Measurements from ENCODE around the gene BACE2. TPM values are rescaled to one million over a fixed set of nuclear protein-coding genes. Genes with fewer than 3 reads are reported as not detected.
"Not testable (repeated sequence)": the region's sequence is repeated elsewhere in the genome, so short reads cannot be mapped to it uniquely, and the experiment has no call there.

The BACE2 gene
- total RNA-seq, 1 donor from 2014 or later = 14.5 TPM

GRCh38 chr21:41170442-41170841 is 2.5 kb downstream of the BACE2 start:
- ATAC-seq (no peak), DNase-seq (ENCODE audit: missing footprints) (no peak)
- intact Hi-C loops (cut with DNase I) = no loop called here

- intact Hi-C loops (cut with DNase I) = no loop called here
- no peak for ATAC-seq
- no peak for DNase-seq (ENCODE audit: missing footprints)
Observed at GRCh38 chr21:41170859-41171609, 3.1 kb downstream of the BACE2 start.

GRCh38 chr21:41175080-41175479 is 7.1 kb downstream of the BACE2 start:
- intact Hi-C loops (cut with DNase I) = no loop called here
- no peak for ATAC-seq

GRCh38 chr21:41176846-41177245 is 8.9 kb downstream of the BACE2 start:
- DNase-seq (ENCODE audit: missing footprints) (no peak), ATAC-seq (no peak)
- intact Hi-C loops (cut with DNase I) = no loop called here

More at GRCh38 chr21:41175080-41175479, 7.1 kb downstream of the BACE2 start:
- DNase-seq (ENCODE audit: missing footprints) = no peak

- intact Hi-C loops (cut with DNase I) = no loop called here
- DNase-seq (ENCODE audit: missing footprints) (no peak), ATAC-seq (no peak)
Observed at GRCh38 chr21:41180752-41181151, 12.8 kb downstream of the BACE2 start.

- no peak for ATAC-seq
- intact Hi-C loops (cut with DNase I) = no loop called here
- no peak for DNase-seq (ENCODE audit: missing footprints)
Observed at GRCh38 chr21:41182547-41182946, 14.6 kb downstream of the BACE2 start.

GRCh38 chr21:41183575-41183974 is 15.6 kb downstream of the BACE2 start:
- ATAC-seq (peak; percentile 45), DNase-seq (ENCODE audit: missing footprints) (no peak)
- intact Hi-C loops (cut with DNase I) = no loop called here

- intact Hi-C loops (cut with DNase I) = no loop called here
- DNase-seq (ENCODE audit: missing footprints) (no peak), ATAC-seq (no peak)
Observed at GRCh38 chr21:41185802-41186201, 17.8 kb downstream of the BACE2 start.

- ATAC-seq (no peak), DNase-seq (ENCODE audit: missing footprints) (no peak)
- intact Hi-C loops (cut with DNase I) = no loop called here
Observed at GRCh38 chr21:41186755-41187536, 19.0 kb downstream of the BACE2 start.

- intact Hi-C loops (cut with DNase I) = no loop called here
- DNase-seq (ENCODE audit: missing footprints) = no peak
- ATAC-seq = no peak
Observed at GRCh38 chr21:41187537-41188025, 19.6 kb downstream of the BACE2 start.

GRCh38 chr21:41188486-41189149 is 20.7 kb downstream of the BACE2 start:
- intact Hi-C loops (cut with DNase I) = no loop called here
- DNase-seq (ENCODE audit: missing footprints) (no peak), ATAC-seq (no peak)

- intact Hi-C loops (cut with DNase I) = no loop called here
- ATAC-seq = no peak
- DNase-seq (ENCODE audit: missing footprints) = no peak
Observed at GRCh38 chr21:41189150-41189745, 21.3 kb downstream of the BACE2 start.

- DNase-seq (ENCODE audit: missing footprints); intact Hi-C loops (cut with DNase I); ATAC-seq: not testable (repeated sequence)
Observed at GRCh38 chr21:41192552-41192951, 24.6 kb downstream of the BACE2 start.

- ATAC-seq = no peak
- intact Hi-C loops (cut with DNase I) = no loop called here
- DNase-seq (ENCODE audit: missing footprints) = no peak
Observed at GRCh38 chr21:41195311-41195710, 27.4 kb downstream of the BACE2 start.

GRCh38 chr21:41196993-41197392 is 29.0 kb downstream of the BACE2 start:
- DNase-seq (ENCODE audit: missing footprints) = no peak
- ATAC-seq = no peak
- intact Hi-C loops (cut with DNase I) = no loop called here

GRCh38 chr21:41197582-41197981 is 29.6 kb downstream of the BACE2 start:
- intact Hi-C loops (cut with DNase I) = no loop called here
- no peak for ATAC-seq
- no peak for DNase-seq (ENCODE audit: missing footprints)

- ATAC-seq; intact Hi-C loops (cut with DNase I): not testable (repeated sequence)
Observed at GRCh38 chr21:41198647-41199046, 30.7 kb downstream of the BACE2 start.

GRCh38 chr21:41199123-41199522 is 31.2 kb downstream of the BACE2 start:
- ATAC-seq = no peak
- DNase-seq (ENCODE audit: missing footprints) = peak; percentile 11
- intact Hi-C loops (cut with DNase I) = no loop called here

More at GRCh38 chr21:41198647-41199046, 30.7 kb downstream of the BACE2 start:
- not testable (repeated sequence) for DNase-seq (ENCODE audit: missing footprints)

GRCh38 chr21:41199588-41199987 is 31.6 kb downstream of the BACE2 start:
- no peak for ATAC-seq
- intact Hi-C loops (cut with DNase I) = no loop called here
- peak; percentile 50 for DNase-seq (ENCODE audit: missing footprints)
